ENCODE data around the gene ALDH5A1. TPM values are rescaled to one million over a fixed set of nuclear protein-coding genes. Genes with fewer than 3 reads are reported as not detected.

ALDH5A1 gene
- total RNA-seq, 4 donors from 2014 or later, result 6.8 to 12.4 (median 9.1) TPM

- no peak for DNase-seq
- H3K36me3 ChIP-seq, result no peaks in the 10 kb centered on the region
- no peaks in the 10 kb centered on the region for H3K4me1 ChIP-seq
- no peak overlapping the region for H3K4me3 ChIP-seq
- no peaks in the 10 kb centered on the region for H3K27me3 ChIP-seq
- intact Hi-C loops (cut with DNase I; ENCODE audit: low total_unique reads), result no loop called here
- TF ChIP-seq CTCF (IDR thresholded peaks at IDR 0.05) (no peak), POLR2A (IDR thresholded peaks at IDR 0.05) (no peak)
- H3K9me3 ChIP-seq, result no peaks in the 10 kb centered on the region
- no peak overlapping the region for H3K27ac ChIP-seq
Measured at GRCh38 chr6:24484657-24485323, 10.0 kb upstream of the ALDH5A1 start.

GRCh38 chr6:24486065-24486464 lies 8.7 kb upstream of the ALDH5A1 start:
- Histone ChIP-seq H3K36me3 (no peaks in the 10 kb centered on the region), H3K27me3 (no peaks in the 10 kb centered on the region), H3K27ac (no peak overlapping the region), H3K9me3 (no peaks in the 10 kb centered on the region), H3K4me3 (no peak overlapping the region), H3K4me1 (no peaks in the 10 kb centered on the region)
- DNase-seq, result no peak
- TF ChIP-seq POLR2A (IDR thresholded peaks at IDR 0.05) (no peak), CTCF (IDR thresholded peaks at IDR 0.05) (no peak)
- intact Hi-C loops (cut with DNase I; ENCODE audit: low total_unique reads), result no loop called here

GRCh38 chr6:24489470-24489869 lies 5.3 kb upstream of the ALDH5A1 start, which contains the start of gene GPLD1:
TSS of gene GPLD1 (minus strand) at chr6:24489578. CDS start at chr6:24489511, 67 bp downstream.
- no peak for TF ChIP-seq POLR2A (IDR thresholded peaks at IDR 0.05)
- no peak for TF ChIP-seq CTCF (IDR thresholded peaks at IDR 0.05)
- Histone ChIP-seq H3K4me1 (no peaks in the 10 kb centered on the region), H3K27me3 (no peaks in the 10 kb centered on the region), H3K9me3 (no peaks in the 10 kb centered on the region), H3K4me3 (no peak within 1 kb of the TSS), H3K27ac (no peak within 1 kb of the TSS), H3K36me3 (no peaks in the 10 kb centered on the region)
- DNase-seq, result no peak
- intact Hi-C loops (cut with DNase I; ENCODE audit: low total_unique reads), result no loop called here

GRCh38 chr6:24489881-24490280 lies 4.9 kb upstream of the ALDH5A1 start:
- Histone ChIP-seq H3K4me1 (no peaks in the 10 kb centered on the region), H3K27ac (no peak overlapping the region), H3K27me3 (no peaks in the 10 kb centered on the region), H3K9me3 (no peaks in the 10 kb centered on the region), H3K4me3 (no peak overlapping the region), H3K36me3 (no peaks in the 10 kb centered on the region)
- no peak for TF ChIP-seq POLR2A (IDR thresholded peaks at IDR 0.05)
- no peak for TF ChIP-seq CTCF (IDR thresholded peaks at IDR 0.05)
- intact Hi-C loops (cut with DNase I; ENCODE audit: low total_unique reads), result no loop called here
- peak in 1 of 2 donors; percentile 18 for DNase-seq

- no peak for TF ChIP-seq POLR2A (IDR thresholded peaks at IDR 0.05)
- no peak for TF ChIP-seq CTCF (IDR thresholded peaks at IDR 0.05)
- intact Hi-C loops (cut with DNase I; ENCODE audit: low total_unique reads), result no loop called here
Measured at GRCh38 chr6:24490948-24491347, 3.8 kb upstream of the ALDH5A1 start.

More at GRCh38 chr6:24490948-24491347, 3.8 kb upstream of the ALDH5A1 start:
- Histone ChIP-seq H3K36me3 (no peaks in the 10 kb centered on the region), H3K4me1 (no peaks in the 10 kb centered on the region), H3K4me3 (no peak overlapping the region), H3K9me3 (no peaks in the 10 kb centered on the region), H3K27ac (no peak overlapping the region), H3K27me3 (no peaks in the 10 kb centered on the region)
- no peak for DNase-seq

Data from uterus (tissue), 4 donors.